Vagina (tissue), 2 donors: Measurements from ENCODE around the gene DCHS2. TPM values are rescaled to one million over a fixed set of nuclear protein-coding genes. Genes with fewer than 3 reads are reported as not detected.

Experiments
- DNase-seq, 2 donors: peaks; one replicate each; pipeline ENCODE4 v3.0.0-alpha.2; 2017; ENCODE audit errors: extremely low spot score in 2 of 2
- H3K27ac ChIP-seq: fragments of 200-600 bp; sonication (generic); one replicate; pipeline ENCODE4 v1.5.1; 2019
- H3K27me3 ChIP-seq: fragments of 200-600 bp; sonication (generic); one replicate; pipeline ENCODE4 v1.5.1; 2019
- H3K36me3 ChIP-seq, 2 donors: fragments of 200-600 bp; sonication (generic); one replicate each; pipeline ENCODE4 v1.5.1; 2017 to 2019
- H3K4me1 ChIP-seq: fragments of 200-600 bp; sonication (generic); one replicate; pipeline ENCODE4 v1.5.1; 2019
- H3K4me3 ChIP-seq, 2 donors: fragments of 200-600 bp; sonication (generic); 1 replicate in 1 of 2; 2 replicates in 1 of 2; pipeline ENCODE4 v1.5.1; 2016 to 2019
- H3K9me3 ChIP-seq: fragments of 200-600 bp; sonication (generic); one replicate; pipeline ENCODE4 v1.5.1; 2019
- CTCF ChIP-seq, 3 experiments: fragments of 450-650 bp in 2 of 3; fragments of 200-600 bp in 1 of 3; sonication (generic) in 1 of 3; IDR thresholded peaks; one replicate each; pipeline ENCODE4 v1.5.1; 2017 to 2019; ENCODE audit warnings: antibody characterized with exemption in 3 of 3, mild to moderate bottlenecking in 2 of 3, moderate library complexity in 2 of 3
- POLR2A ChIP-seq, 2 donors: fragments of 450-650 bp; IDR thresholded peaks; one replicate each; pipeline ENCODE4 v1.6.1; 2017; ENCODE audit warnings: antibody characterized with exemption in 2 of 2, mild to moderate bottlenecking in 2 of 2, moderate library complexity in 2 of 2
- POLR2AphosphoS5 ChIP-seq, 2 donors: sonication (generic); formaldehyde crosslinking; IDR thresholded peaks; one replicate each; pipeline ENCODE4 v1.9.0; 2017; ENCODE audit warnings: antibody characterized with exemption in 2 of 2, mild to moderate bottlenecking in 2 of 2, low read depth in 1 of 2; ENCODE audit not compliant: insufficient read depth in 1 of 2
- intact Hi-C: fragments of 100-400 bp; cut with DNase I; formaldehyde crosslinking; loops from one replicate; pipeline ENCODE4 v1.15.1; 2023
- total RNA-seq: library from RNA; depleted of rRNA; stranded (reverse); fragments of >200 nt; gene quantifications from one replicate; pipeline ENCODE4 v1.2.3, GENCODE V29; 2016

The DCHS2 gene
- total RNA-seq, 1 donor from 2014 or later, result 7.9 TPM

GRCh38 chr4:154315741-154316140 is 175.9 kb downstream of the DCHS2 start:
- Histone ChIP-seq H3K4me3 (no peak overlapping the region), H3K36me3 (no peaks in the 10 kb centered on the region), H3K27me3 (no peaks in the 10 kb centered on the region), H3K27ac (no peak overlapping the region), H3K9me3 (no peaks in the 10 kb centered on the region), H3K4me1 (no peaks in the 10 kb centered on the region)
- intact Hi-C loops, result loop anchor here (10.0 kb wide), 1 partner anchor 531 kb away; the partner anchor contains the start of gene SFRP2
- TF ChIP-seq CTCF (IDR thresholded peaks at IDR 0.05) (no peak), POLR2A (IDR thresholded peaks at IDR 0.05) (no peak), POLR2AphosphoS5 (IDR thresholded peaks at IDR 0.05; ENCODE audit: insufficient read depth in 1 of 2, low read depth in 1 of 2) (no peak)
- DNase-seq, result no peak

- Histone ChIP-seq H3K36me3 (no peaks in the 10 kb centered on the region), H3K27ac (no peak overlapping the region), H3K9me3 (no peaks in the 10 kb centered on the region), H3K4me3 (no peak overlapping the region), H3K27me3 (no peaks in the 10 kb centered on the region), H3K4me1 (no peaks in the 10 kb centered on the region)
- intact Hi-C loops, result loop anchor here (10.0 kb wide), 1 partner anchor 529 kb away; the partner anchor contains the start of gene SFRP2
- no peak for TF ChIP-seq POLR2A (IDR thresholded peaks at IDR 0.05)
- no peak for TF ChIP-seq CTCF (IDR thresholded peaks at IDR 0.05)
- no peak for TF ChIP-seq POLR2AphosphoS5 (IDR thresholded peaks at IDR 0.05; ENCODE audit: insufficient read depth in 1 of 2, low read depth in 1 of 2)
- no peak for DNase-seq
Observed at GRCh38 chr4:154314248-154314647, 177.4 kb downstream of the DCHS2 start.

GRCh38 chr4:154313004-154313585 is 178.5 kb downstream of the DCHS2 start:
- H3K27ac ChIP-seq, result no peak overlapping the region
- no peak for DNase-seq
- H3K4me3 ChIP-seq, result no peak overlapping the region
- H3K27me3 ChIP-seq, result no peaks in the 10 kb centered on the region
- TF ChIP-seq POLR2AphosphoS5 (IDR thresholded peaks at IDR 0.05; ENCODE audit: insufficient read depth in 1 of 2, low read depth in 1 of 2) (no peak), POLR2A (IDR thresholded peaks at IDR 0.05) (no peak), CTCF (IDR thresholded peaks at IDR 0.05) (no peak)
- H3K4me1 ChIP-seq, result no peaks in the 10 kb centered on the region
- H3K36me3 ChIP-seq, result no peaks in the 10 kb centered on the region
- intact Hi-C loops, result loop anchor here (10.0 kb wide), 1 partner anchor 528 kb away; the partner anchor contains the start of gene SFRP2
- no peaks in the 10 kb centered on the region for H3K9me3 ChIP-seq

GRCh38 chr4:154312246-154312645 is 179.4 kb downstream of the DCHS2 start:
- H3K27ac ChIP-seq, result no peak overlapping the region
- intact Hi-C loops, result loop anchor here (10.0 kb wide), 1 partner anchor 527 kb away; the partner anchor contains the start of gene SFRP2
- no peak overlapping the region for H3K4me3 ChIP-seq
- H3K27me3 ChIP-seq, result no peaks in the 10 kb centered on the region
- no peaks in the 10 kb centered on the region for H3K9me3 ChIP-seq
- no peak for DNase-seq
- H3K36me3 ChIP-seq, result no peaks in the 10 kb centered on the region
- H3K4me1 ChIP-seq, result no peaks in the 10 kb centered on the region
- no peak for TF ChIP-seq POLR2AphosphoS5 (IDR thresholded peaks at IDR 0.05; ENCODE audit: insufficient read depth in 1 of 2, low read depth in 1 of 2)
- TF ChIP-seq CTCF (IDR thresholded peaks at IDR 0.05), result no peak
- TF ChIP-seq POLR2A (IDR thresholded peaks at IDR 0.05), result no peak

GRCh38 chr4:154310578-154310977 is 181.0 kb downstream of the DCHS2 start:
- no peaks in the 10 kb centered on the region for H3K27me3 ChIP-seq

More at GRCh38 chr4:154310578-154310977, 181.0 kb downstream of the DCHS2 start:
- Histone ChIP-seq H3K36me3 (no peaks in the 10 kb centered on the region), H3K4me1 (no peaks in the 10 kb centered on the region), H3K4me3 (no peak overlapping the region), H3K9me3 (no peaks in the 10 kb centered on the region), H3K27ac (no peak overlapping the region)
- TF ChIP-seq POLR2A (IDR thresholded peaks at IDR 0.05) (no peak), POLR2AphosphoS5 (IDR thresholded peaks at IDR 0.05; ENCODE audit: insufficient read depth in 1 of 2, low read depth in 1 of 2) (no peak)
- intact Hi-C loops, result loop anchor here (10.0 kb wide), 1 partner anchor 526 kb away; the partner anchor contains the start of gene SFRP2
- DNase-seq, result no peak
